HG03558 (cell line): ENCODE data around the gene SPATA32.
"Not testable (repeated sequence)": the region's sequence is repeated elsewhere in the genome, so short reads cannot be mapped to it uniquely, and the experiment has no call there.

Experiments used
- ATAC-seq: cut with Tn5 transposase; IDR thresholded peaks from one replicate; pipeline ENCODE4 v1.9.1; 2021; ENCODE audit warnings: moderate number of reproducible peaks; ENCODE audit not compliant: unreplicated experiment; ENCODE audit errors: extremely low read depth

SPATA32 gene, protein sequence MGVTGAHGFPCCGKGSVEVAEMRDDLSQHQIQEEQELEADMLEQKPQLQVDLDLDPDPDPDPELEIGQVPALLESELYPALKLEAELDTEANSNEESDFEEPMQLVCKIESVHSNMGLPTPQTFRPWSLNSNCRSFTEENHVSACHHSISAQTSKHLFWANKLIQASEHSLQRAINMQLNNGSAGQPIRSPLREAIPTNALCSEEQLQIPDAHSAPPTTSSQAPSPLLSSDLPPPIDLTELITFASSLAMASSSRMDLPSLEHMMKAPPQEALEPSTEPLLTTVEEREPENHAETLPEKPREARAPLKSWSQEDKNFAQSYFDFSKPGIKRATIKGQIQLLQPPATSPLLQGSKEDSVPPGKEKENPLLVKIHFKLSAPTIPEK

DNA sequence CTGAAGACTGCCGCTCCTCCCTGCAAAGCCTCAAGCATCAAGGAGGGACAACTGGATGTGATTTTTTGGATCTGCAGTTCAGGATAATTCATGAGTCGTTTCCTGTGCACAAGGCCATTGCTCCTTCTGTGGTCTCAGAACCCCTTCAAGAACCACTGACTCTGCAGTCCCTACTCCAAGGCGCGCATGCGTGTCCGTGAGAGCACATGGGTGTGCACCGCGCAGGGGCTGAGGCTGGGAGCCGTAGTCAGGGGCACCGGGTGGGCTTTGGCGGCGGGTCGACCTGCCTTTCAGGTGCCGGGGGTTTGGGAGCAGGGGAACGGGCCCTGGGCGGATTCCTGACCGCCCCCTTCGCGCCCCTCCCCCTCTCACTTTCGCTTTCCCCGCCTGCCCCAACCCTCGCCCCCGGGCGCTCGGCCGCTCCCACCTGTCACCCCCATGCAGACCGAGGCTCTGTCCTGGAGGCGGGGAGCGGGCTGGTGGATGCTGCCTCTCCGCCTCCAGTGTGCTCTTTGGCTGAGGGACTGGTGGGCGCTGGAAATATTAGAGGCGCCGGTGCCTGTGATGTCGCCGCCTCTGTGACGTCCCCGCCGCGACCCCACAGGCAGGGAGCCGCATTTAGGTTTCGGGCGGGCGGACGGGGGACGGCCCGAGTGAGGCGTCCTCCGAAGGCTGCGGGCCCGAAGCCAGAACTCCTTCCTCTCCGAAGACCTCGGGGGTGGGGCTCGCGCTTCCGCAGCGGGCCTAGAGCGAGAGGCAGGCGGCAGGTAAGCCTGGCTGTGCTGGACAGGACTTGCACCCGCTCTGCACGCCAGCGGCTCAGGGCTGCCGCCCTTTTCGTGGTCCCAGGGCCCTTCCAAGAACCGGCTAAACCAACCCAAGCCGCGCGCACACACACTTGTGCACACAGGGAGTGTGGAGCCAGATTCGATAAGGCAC lies at the start of gene SPATA32:
SPATA32 (minus strand) TSS at position 518 of the 939 bp plus-strand sequence; CDS start at position 440, 78 bp downstream.
- ATAC-seq, result no peak

GRCh38 chr17:45311401-45311759 lies 49.5 kb upstream of the SPATA32 start:
- ATAC-seq, result no peak

GRCh38 chr17:45310380-45311324 lies 48.8 kb upstream of the SPATA32 start:
- ATAC-seq, result no peak

GRCh38 chr17:45309400-45309799 lies 47.5 kb upstream of the SPATA32 start:
- ATAC-seq, result no peak

DNA sequence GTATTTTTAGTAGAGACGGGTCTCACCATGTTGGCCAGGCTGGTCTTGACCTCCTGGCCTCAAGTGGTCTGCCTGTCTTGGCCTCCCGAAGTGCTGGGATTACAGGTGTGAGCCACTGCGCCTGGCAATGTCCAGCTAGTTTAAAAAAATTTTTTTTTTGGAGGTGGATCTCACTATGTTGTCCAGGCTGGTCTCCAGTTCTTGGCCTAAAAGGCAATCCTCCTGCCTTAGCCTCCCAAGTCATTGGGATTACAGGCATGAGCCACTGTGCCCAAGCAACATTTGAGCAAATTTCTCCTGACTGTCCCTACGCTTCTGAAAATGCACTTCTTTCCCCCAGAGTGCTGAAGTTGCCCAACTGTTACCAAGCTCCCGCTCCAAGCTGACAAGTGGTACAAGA lies 46.9 kb upstream of the SPATA32 start:
- ATAC-seq, result no peak

- no peak for ATAC-seq
Measured at GRCh38 chr17:45308016-45308365, 46.1 kb upstream of the SPATA32 start.

DNA sequence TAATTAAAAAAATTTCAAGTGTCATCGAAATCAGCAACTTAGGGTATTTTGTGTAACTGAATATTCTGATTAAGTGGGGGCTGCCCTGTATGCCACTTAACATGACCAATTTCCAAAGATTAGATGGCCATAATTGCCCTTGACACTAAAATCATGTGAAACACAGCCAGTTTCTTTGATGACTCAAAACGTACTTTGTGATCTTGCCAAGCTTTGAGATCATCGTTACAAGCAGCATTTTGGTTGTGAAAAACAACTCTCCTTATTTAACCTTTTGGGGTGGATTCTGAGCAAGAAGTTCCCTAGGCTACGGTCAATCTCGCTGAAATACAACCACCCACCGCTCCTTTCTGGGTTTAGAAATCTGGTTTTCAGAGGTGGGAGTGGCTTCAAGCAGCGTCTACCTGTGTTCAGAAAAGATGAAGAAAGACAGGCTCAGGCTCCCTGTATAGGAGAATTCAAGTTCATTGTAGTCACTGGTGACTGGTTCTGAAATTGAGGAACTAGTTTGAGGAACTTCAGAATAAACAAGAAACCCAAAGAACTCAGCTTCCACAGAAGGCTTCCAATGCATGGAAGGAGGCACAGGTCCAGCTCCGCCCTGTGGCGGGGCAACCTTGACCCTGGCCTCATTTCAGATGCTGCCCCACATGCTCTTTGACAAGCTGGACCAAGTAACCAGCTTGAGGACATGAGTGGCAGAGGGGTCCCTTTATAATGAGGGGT lies 45.6 kb upstream of the SPATA32 start:
- ATAC-seq, result no peak

GRCh38 chr17:45306623-45307022 lies 44.7 kb upstream of the SPATA32 start:
- ATAC-seq, result no peak

DNA sequence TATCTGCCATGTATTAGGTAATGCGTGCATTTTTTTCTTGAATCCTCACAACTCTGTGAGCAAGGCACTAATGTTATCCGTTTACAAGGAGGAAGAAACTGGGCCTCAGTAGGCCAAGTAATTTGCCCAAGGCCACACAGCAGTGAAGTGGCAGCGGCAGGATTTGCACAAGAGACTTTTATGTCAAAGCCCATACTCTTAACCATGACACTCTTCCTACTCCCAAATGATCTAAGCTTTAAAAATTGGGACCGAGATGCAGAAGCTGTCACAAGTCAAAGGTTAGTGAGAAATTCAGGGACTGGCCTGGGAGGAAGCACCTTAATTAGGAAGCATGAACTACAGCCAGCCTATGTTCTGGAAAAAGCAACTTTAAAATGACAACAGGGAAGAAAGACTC lies 44.2 kb upstream of the SPATA32 start:
- no peak for ATAC-seq

DNA sequence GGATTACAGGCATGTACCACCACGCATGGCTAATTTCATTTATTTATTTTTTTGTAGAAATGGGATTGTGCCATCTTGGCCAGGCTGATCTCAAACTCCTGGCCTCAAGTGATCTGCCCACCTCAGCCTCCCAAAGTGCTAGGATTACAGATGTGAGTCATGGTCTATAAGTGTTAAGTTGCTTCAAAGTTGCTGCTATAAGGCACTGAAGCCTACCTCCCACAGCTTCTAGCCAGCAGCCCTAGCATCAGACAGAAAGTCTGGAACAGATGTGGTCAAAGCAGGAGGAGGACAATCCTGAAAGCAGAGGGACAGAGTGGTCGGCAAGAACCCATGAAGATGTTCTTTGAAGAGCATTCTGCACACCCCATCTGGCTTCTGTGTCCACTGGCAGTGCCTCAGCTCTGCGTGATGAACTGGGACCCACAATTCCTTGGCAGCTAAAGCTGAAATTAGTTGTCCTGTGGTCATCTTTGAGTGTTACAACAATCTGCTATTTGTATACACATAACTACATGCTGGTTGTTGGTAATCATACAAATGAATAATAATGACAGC lies 43.7 kb upstream of the SPATA32 start:
- no peak for ATAC-seq

- ATAC-seq, result no peak
Measured at GRCh38 chr17:45302649-45303173, 40.8 kb upstream of the SPATA32 start.

GRCh38 chr17:45302220-45302619 lies 40.3 kb upstream of the SPATA32 start:
- not testable (repeated sequence) for ATAC-seq

GRCh38 chr17:45301674-45302073 lies 39.8 kb upstream of the SPATA32 start:
- ATAC-seq, result no peak

DNA sequence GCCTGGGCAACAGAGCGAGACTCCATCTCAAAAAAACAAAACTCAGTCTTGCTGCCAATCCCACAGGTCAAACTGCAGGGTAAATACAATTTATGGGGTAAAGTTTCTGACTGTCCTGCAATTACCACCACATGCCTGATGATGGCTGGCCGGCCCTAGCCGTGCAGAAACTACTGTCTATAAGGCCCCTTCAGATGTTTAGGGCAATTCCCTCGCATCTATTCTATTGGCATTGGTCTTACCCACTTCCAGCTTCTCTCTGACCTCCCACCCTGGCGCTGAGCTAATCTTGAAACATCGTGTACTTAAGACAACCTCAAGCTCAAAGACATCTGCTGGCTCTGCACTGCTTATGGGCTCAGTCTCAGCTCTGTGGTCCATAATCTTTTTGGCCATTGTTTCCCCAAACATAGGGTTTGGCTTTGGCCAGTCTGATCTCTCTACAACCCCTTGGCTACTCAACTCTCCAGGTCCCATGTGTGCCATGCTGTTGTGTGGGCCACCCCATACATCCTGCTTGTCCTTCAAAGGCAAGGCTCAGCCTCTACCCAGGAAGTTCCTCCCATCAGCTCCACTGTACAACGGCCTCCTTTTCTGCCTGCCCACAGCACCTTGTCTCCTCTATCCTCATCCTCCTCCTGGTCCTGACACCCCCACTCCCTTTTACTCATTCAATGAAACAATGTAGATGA lies 38.3 kb upstream of the SPATA32 start:
- ATAC-seq, result no peak

GRCh38 chr17:45299361-45299760 lies 37.5 kb upstream of the SPATA32 start:
- ATAC-seq, result no peak

DNA sequence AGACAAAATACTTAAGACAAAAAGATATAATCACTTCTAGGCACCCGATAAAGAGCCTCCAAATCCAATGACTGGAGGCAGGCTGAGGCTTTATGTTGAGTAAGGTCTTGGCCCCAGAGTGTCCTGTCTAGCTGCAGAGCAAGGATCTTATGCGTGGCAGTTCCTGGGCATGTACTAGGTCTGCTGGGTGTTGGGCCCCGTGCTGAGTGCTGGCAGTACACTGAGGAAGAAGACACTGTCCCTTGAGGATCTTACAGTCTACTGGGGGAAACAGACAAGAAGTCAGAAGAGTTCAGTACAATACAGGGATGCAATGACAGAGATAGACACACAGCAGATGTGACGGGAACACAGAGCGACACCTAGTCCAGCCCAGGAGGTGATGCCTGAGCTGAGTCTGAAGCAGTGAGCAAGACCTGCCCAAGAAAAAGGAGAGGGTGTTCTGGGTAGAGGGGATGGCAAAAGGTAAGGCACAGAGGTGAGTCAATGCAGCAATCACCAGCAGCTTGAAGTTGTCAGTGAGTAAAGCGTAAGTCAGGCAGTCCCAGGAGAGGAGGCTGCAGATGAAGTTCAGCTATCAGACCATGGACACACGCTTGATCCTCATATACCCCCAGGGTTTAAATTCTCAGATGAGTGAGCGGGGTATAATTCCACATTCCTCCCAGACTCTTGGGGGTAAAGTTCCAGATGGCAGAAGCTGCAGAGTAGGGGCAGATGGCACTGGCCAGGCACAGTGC lies 36.8 kb upstream of the SPATA32 start:
- ATAC-seq, result no peak

- ATAC-seq, result no peak
Measured at GRCh38 chr17:45296833-45297124, 34.9 kb upstream of the SPATA32 start.
